HUES6 (cell line): ENCODE measurements around the gene ZBED4.

ENCODE experiments used
- H3K27ac ChIP-seq: 2 replicates; pipeline ENCODE4 v1.7.0; 2013; ENCODE audit warnings: low read depth, mild to moderate bottlenecking, low read length, inconsistent platforms
- H3K27me3 ChIP-seq: 2 replicates; pipeline ENCODE4 v1.6.1; 2013; ENCODE audit warnings: low read length; ENCODE audit not compliant: control insufficient read depth, insufficient read depth
- H3K36me3 ChIP-seq: 2 replicates; pipeline ENCODE4 v1.6.1; 2013; ENCODE audit warnings: low read length; ENCODE audit not compliant: control insufficient read depth, insufficient read depth
- H3K4me1 ChIP-seq: 2 replicates; pipeline ENCODE4 v1.6.1; 2013; ENCODE audit warnings: low read length; ENCODE audit not compliant: control insufficient read depth, insufficient read depth
- H3K4me3 ChIP-seq: 2 replicates; pipeline ENCODE4 v1.5.1; 2013; ENCODE audit warnings: low read depth, low read length
- H3K9ac ChIP-seq: one replicate; pipeline ENCODE4 v1.6.1; 2013; ENCODE audit warnings: mild to moderate bottlenecking, low read length
- H3K9me3 ChIP-seq: 2 replicates; pipeline ENCODE4 v1.6.1; 2013; ENCODE audit warnings: low read depth, low read length; ENCODE audit not compliant: control insufficient read depth, insufficient read depth

Gene ZBED4

GRCh38 chr22:49861642-49862495 lies 8.2 kb downstream of the ZBED4 start:
- H3K36me3 ChIP-seq = peaks cover 11% of the 10 kb centered on the region; the same call in 1 of the 2 replicates
- no peak overlapping the region for H3K4me3 ChIP-seq
- H3K9me3 ChIP-seq = peaks cover 20% of the 10 kb centered on the region; the same call in 1 of the 2 replicates
- H3K27ac ChIP-seq = no peak overlapping the region
- no peaks in the 10 kb centered on the region for H3K27me3 ChIP-seq
- H3K9ac ChIP-seq = no peak overlapping the region
- H3K4me1 ChIP-seq = peaks cover 2% of the 10 kb centered on the region; the same call in 1 of the 2 replicates

- no peaks in the 10 kb centered on the region for H3K27me3 ChIP-seq
- H3K4me1 ChIP-seq = peaks cover 2% of the 10 kb centered on the region; the same call in 1 of the 2 replicates
- peaks cover 12% of the 10 kb centered on the region; the same call in 1 of the 2 replicates for H3K36me3 ChIP-seq
- no peak overlapping the region for H3K9ac ChIP-seq
- peaks cover 24% of the 10 kb centered on the region for H3K9me3 ChIP-seq
- H3K27ac ChIP-seq = no peak overlapping the region
- no peak overlapping the region for H3K4me3 ChIP-seq
Observed at GRCh38 chr22:49862496-49862776, 8.8 kb downstream of the ZBED4 start.

DNA sequence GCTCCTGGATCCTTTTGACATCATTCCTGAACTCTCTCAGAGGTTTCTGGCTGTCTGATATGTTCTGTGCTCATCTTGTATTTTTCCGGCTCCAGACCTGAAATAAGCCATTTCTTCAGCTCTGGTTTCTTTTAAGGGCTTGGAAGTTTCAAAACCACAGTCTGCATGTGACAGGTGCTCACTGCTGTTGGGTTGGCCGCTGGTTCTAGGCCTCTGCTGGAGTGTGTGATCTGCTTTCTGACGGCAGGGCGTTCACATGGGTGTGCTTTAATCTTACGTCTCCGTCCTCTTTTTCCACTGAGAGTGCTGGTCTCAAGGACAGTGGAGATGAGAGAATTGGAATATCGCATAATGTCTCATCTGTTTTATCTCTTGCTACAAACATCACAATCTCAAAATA lies 10.3 kb downstream of the ZBED4 start:
- no peak overlapping the region for H3K4me3 ChIP-seq
- H3K27me3 ChIP-seq = no peaks in the 10 kb centered on the region
- H3K9ac ChIP-seq = no peak overlapping the region
- H3K9me3 ChIP-seq = peaks cover 30% of the 10 kb centered on the region
- no peaks in the 10 kb centered on the region; the same call in 1 of the 2 replicates for H3K4me1 ChIP-seq
- H3K27ac ChIP-seq = no peak overlapping the region
- H3K36me3 ChIP-seq = peaks cover 18% of the 10 kb centered on the region; the same call in 1 of the 2 replicates

DNA sequence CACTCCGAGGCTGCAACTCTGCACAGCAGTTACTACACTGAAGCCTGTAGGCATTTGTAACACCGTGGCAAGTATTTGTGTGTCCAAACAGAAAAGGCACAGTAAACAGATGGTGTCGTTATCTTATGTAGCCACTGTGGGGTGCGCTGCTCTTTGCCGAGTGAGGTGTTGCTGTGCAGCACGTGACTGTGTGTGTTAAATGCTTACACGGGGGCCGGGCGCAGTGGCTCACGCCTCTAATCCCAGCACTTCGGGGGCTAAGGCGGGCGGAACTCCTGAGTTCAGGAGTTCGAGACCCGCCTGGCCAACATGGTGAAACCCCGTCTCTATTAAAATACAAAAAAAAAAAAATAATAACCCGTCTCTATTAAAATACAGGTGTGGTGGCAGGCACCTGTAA lies 11.5 kb downstream of the ZBED4 start:
- Histone ChIP-seq H3K9me3 (peaks cover 42% of the 10 kb centered on the region), H3K27me3 (no peaks in the 10 kb centered on the region), H3K27ac (no peak overlapping the region)

GRCh38 chr22:49866134-49866533 lies 12.5 kb downstream of the ZBED4 start:
- H3K36me3 ChIP-seq = peaks cover 23% of the 10 kb centered on the region
- no peaks in the 10 kb centered on the region for H3K27me3 ChIP-seq
- no peak overlapping the region for H3K4me3 ChIP-seq
- no peaks in the 10 kb centered on the region; the same call in 1 of the 2 replicates for H3K4me1 ChIP-seq
- H3K27ac ChIP-seq = no peak overlapping the region
- H3K9ac ChIP-seq = no peak overlapping the region
- H3K9me3 ChIP-seq = peaks cover 42% of the 10 kb centered on the region

More for the DNA sequence above, 11.5 kb downstream of the ZBED4 start:
- Histone ChIP-seq H3K4me3 (no peak overlapping the region), H3K9ac (no peak overlapping the region), H3K36me3 (peaks cover 23% of the 10 kb centered on the region), H3K4me1 (no peaks in the 10 kb centered on the region; the same call in 1 of the 2 replicates)

GRCh38 chr22:49866646-49867045 lies 13.0 kb downstream of the ZBED4 start:
- H3K4me1 ChIP-seq = no peaks in the 10 kb centered on the region; the same call in 1 of the 2 replicates
- H3K9me3 ChIP-seq = peaks cover 42% of the 10 kb centered on the region
- peaks cover 23% of the 10 kb centered on the region for H3K36me3 ChIP-seq
- H3K9ac ChIP-seq = no peak overlapping the region
- no peak overlapping the region for H3K27ac ChIP-seq
- H3K4me3 ChIP-seq = no peak overlapping the region
- H3K27me3 ChIP-seq = no peaks in the 10 kb centered on the region

GRCh38 chr22:49867303-49868265 lies 13.9 kb downstream of the ZBED4 start:
- Histone ChIP-seq H3K27me3 (no peaks in the 10 kb centered on the region), H3K27ac (no peak overlapping the region), H3K9ac (no peak overlapping the region), H3K4me3 (no peak overlapping the region), H3K9me3 (peaks cover 42% of the 10 kb centered on the region), H3K36me3 (peaks cover 23% of the 10 kb centered on the region), H3K4me1 (no peaks in the 10 kb centered on the region; the same call in 1 of the 2 replicates)

- peaks cover 43% of the 10 kb centered on the region for H3K9me3 ChIP-seq
- H3K4me1 ChIP-seq = no peaks in the 10 kb centered on the region; the same call in 1 of the 2 replicates
- H3K27me3 ChIP-seq = no peaks in the 10 kb centered on the region
- H3K27ac ChIP-seq = no peak overlapping the region
- H3K9ac ChIP-seq = no peak overlapping the region
- H3K4me3 ChIP-seq = no peak overlapping the region
- H3K36me3 ChIP-seq = peaks cover 25% of the 10 kb centered on the region
Observed at GRCh38 chr22:49869086-49869830, 15.6 kb downstream of the ZBED4 start.

DNA sequence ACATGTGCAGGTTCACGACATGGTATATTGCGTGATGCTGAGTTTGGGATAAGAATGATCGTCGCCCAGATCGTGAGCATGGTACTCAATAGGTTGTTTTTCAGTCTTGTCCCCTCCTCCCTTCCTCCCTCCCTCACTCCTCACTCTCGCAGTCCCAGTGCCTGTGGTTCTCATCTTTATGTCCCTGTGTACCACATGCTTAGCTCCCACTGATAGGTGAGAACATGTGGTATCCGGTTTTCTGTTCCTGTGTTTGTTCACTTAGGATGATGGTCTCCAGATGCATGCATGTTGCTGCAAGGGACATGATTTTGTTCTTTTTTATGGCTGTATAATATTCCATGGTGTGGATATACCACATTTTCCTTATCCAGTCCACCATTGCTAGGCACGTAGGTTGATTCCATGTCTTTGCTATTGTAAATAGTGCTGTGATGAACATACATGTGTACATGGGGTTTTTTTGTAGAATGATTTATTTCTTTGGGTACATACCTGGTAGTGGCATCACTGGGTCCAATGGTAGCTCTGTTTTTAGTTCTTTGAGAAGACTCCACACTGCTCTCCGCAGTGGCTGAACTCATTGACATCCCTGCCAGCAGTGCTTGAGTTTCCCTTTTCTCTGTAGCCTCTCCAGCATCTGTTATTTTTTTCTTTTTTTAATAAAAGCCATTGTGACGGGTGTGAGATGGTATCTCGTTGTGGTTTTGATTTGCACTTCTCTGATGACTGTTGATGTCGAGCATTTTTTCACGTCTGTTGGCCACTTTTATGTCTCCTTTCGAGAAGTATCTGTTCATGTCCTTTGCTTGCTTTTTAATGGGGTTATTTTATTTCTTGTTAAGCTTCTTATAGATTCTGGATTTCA lies 16.4 kb downstream of the ZBED4 start:
- Histone ChIP-seq H3K27me3 (no peaks in the 10 kb centered on the region), H3K4me3 (no peak overlapping the region), H3K9ac (no peak overlapping the region), H3K27ac (no peak overlapping the region), H3K36me3 (peaks cover 21% of the 10 kb centered on the region), H3K9me3 (peaks cover 41% of the 10 kb centered on the region), H3K4me1 (no peaks in the 10 kb centered on the region; the same call in 1 of the 2 replicates)

DNA sequence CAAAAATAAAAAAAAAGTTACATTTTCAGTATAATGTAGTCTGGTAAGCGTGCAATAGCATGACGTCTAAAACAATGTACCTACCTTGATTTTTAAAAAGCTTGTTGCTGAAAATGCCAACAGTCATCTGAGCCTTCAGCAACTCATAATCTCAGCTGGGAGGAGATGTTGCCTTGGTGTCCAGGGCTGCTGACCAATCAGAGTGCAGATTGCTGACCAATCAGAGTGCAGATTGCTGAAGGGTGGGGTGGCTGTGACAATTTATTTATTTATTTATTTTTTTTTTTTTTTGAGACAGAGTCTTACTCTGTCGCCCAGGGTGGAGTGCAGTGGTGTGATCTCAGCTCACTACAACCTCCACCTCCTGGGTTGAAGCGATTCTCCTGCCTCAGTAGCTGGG lies 17.8 kb downstream of the ZBED4 start:
- Histone ChIP-seq H3K4me3 (no peak overlapping the region), H3K9me3 (peaks cover 33% of the 10 kb centered on the region), H3K27me3 (no peaks in the 10 kb centered on the region), H3K9ac (no peak overlapping the region), H3K27ac (no peak overlapping the region), H3K4me1 (no peaks in the 10 kb centered on the region; the same call in 1 of the 2 replicates), H3K36me3 (peaks cover 23% of the 10 kb centered on the region)
